ENCODE measurements around the gene MEF2C. TPM values are rescaled to one million over a fixed set of nuclear protein-coding genes. Genes with fewer than 3 reads are reported as not detected.

The MEF2C gene
- total RNA-seq, 1 donor from 2014 or later, result 51.4 TPM

DNA sequence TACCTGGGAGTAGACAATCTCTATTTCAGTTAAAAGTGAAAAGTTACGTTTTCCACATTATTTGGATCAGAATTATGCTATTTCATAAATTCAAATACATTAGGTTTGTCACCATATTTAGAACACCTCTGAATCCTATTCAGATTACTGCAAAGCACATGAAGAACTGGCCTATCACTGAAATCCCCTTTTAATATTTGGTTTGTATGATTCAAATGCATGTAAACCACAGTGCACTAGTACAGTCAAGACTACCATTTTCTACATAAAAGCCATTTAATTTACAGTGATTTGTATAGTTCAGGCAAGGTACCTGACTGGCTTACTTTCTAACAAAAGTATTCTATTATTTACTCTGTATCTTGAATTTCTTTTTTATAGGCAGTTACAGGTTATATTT, 212.5 kb downstream of the MEF2C start:
- H3K27me3 ChIP-seq, result peaks cover 100% of the 10 kb centered on the region
- intact Hi-C loops (cut with DNase I), result no loop called here
- DNase-seq, result no peak
- no peak overlapping the region for H3K27ac ChIP-seq
- H3K4me1 ChIP-seq, result peaks cover 30% of the 10 kb centered on the region
- H3K4me3 ChIP-seq, result no peak overlapping the region
- ATAC-seq, result no peak
- TF ChIP-seq, protein P1, sequence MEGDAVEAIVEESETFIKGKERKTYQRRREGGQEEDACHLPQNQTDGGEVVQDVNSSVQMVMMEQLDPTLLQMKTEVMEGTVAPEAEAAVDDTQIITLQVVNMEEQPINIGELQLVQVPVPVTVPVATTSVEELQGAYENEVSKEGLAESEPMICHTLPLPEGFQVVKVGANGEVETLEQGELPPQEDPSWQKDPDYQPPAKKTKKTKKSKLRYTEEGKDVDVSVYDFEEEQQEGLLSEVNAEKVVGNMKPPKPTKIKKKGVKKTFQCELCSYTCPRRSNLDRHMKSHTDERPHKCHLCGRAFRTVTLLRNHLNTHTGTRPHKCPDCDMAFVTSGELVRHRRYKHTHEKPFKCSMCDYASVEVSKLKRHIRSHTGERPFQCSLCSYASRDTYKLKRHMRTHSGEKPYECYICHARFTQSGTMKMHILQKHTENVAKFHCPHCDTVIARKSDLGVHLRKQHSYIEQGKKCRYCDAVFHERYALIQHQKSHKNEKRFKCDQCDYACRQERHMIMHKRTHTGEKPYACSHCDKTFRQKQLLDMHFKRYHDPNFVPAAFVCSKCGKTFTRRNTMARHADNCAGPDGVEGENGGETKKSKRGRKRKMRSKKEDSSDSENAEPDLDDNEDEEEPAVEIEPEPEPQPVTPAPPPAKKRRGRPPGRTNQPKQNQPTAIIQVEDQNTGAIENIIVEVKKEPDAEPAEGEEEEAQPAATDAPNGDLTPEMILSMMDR (IDR thresholded peaks at IDR 0.05), result no peak
- no peaks in the 10 kb centered on the region for H3K36me3 ChIP-seq
- H3K9me3 ChIP-seq, result no peaks in the 10 kb centered on the region

DNA sequence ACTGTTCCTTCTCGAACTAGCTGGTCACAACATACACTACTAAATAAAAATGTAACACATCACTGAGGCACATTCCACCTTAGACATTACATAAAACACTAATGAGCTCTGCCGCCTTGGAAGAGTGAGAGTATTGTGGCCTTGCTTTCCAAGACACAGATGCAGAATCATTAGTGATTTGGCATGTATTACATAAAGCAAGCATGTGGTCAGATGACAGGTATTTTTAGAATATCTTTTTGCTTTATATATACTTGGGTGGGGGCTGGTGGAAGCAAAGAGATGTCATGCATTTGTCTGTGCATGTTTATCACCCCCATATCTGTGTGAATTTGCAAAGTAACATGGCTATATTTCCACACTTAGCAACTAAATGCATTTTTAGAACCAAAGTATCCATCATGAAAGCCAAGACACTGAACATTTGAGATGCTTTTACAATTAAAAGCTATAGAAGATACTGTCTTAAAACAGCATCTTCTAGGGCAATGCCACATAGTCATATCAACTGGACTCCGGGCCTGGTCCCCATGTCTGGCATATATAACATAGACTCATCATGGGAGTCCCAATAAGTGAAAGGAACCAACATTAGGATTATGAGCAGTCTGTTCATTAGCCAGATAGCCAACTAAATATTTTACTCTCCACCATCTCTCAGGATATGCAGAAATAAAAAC, 213.5 kb downstream of the MEF2C start:
- Histone ChIP-seq H3K4me1 (peaks cover 21% of the 10 kb centered on the region), H3K36me3 (no peaks in the 10 kb centered on the region), H3K27me3 (peaks cover 100% of the 10 kb centered on the region), H3K4me3 (no peak overlapping the region), H3K27ac (no peak overlapping the region), H3K9me3 (no peaks in the 10 kb centered on the region)
- intact Hi-C loops (cut with DNase I), result no loop called here
- TF ChIP-seq, protein P1 (IDR thresholded peaks at IDR 0.05), result no peak
- ATAC-seq (no peak), DNase-seq (no peak)

DNA sequence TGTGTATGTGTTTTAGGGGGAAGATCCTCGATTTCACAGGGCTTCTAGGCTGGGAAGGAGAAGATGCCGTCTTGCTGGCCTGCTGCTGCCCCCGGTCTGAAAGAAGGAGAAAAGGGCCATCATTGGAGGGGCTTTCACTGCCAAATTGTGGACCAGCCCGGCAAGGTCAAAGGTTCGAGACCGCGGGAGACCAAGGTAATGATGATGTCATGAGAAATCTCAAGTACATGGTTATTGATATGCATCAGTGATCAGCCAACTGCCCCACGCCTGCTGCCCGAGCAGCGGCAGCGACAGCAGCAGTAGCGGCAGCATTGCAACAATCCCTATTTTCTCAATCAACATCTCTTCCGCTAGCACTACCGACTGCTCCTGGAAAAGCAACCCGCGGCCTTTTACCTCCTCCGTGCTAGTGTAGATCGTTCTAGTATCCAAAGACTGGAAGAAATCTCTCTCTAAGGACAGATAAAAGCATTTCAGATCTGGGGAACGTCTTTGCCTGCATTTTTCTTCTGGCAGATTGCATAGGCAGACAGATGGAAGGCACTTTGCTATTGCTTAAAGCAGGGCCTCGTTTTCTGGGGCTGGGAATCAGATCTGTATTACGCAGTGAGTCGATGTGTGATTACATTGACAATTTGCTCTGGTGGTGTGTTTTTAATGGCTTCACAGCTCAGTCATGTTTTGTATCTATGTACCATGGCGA, 215.3 kb downstream of the MEF2C start:
- no peaks in the 10 kb centered on the region for H3K36me3 ChIP-seq
- peaks cover 100% of the 10 kb centered on the region for H3K27me3 ChIP-seq
- ATAC-seq, result no peak
- peaks cover 16% of the 10 kb centered on the region for H3K4me1 ChIP-seq
- H3K27ac ChIP-seq, result no peak overlapping the region
- no peaks in the 10 kb centered on the region for H3K9me3 ChIP-seq
- no peak overlapping the region for H3K4me3 ChIP-seq
- no peak for DNase-seq
- intact Hi-C loops (cut with DNase I), result no loop called here
- TF ChIP-seq, protein P1 (IDR thresholded peaks at IDR 0.05), result no peak

Measured in upper lobe of right lung (tissue), 1 donor.